Parathyroid adenoma (tissue), 2 donors: ENCODE measurements around the gene SEPTIN8.

Experiments
- H2AFZ ChIP-seq: fragments of 300-600 bp; sonication (generic); one replicate; pipeline ENCODE4 v1.7.0; 2017; ENCODE audit warnings: antibody characterized with exemption, mild to moderate bottlenecking
- H3K27ac ChIP-seq: fragments of 300-600 bp; sonication (generic); one replicate; pipeline ENCODE4 v1.7.0; 2017
- H3K27me3 ChIP-seq: fragments of 300-600 bp; sonication (generic); one replicate; pipeline ENCODE4 v1.7.0; 2017; ENCODE audit warnings: low read length; ENCODE audit not compliant: control insufficient read depth, insufficient read depth
- H3K36me3 ChIP-seq: fragments of 300-600 bp; sonication (generic); one replicate; pipeline ENCODE4 v1.7.0; 2017; ENCODE audit warnings: low read length; ENCODE audit not compliant: control insufficient read depth, insufficient read depth
- H3K4me1 ChIP-seq: fragments of 300-600 bp; sonication (generic); one replicate; pipeline ENCODE4 v1.7.0; 2017; ENCODE audit warnings: control low read depth
- H3K4me2 ChIP-seq: fragments of 300-600 bp; sonication (generic); one replicate; pipeline ENCODE4 v1.7.0; 2017; ENCODE audit warnings: low read length
- H3K4me3 ChIP-seq: fragments of 300-600 bp; sonication (generic); one replicate; pipeline ENCODE4 v1.7.0; 2017; ENCODE audit warnings: low read depth, low read length
- H3K79me2 ChIP-seq: fragments of 300-600 bp; sonication (generic); one replicate; pipeline ENCODE4 v1.7.0; 2017; ENCODE audit warnings: control low read depth
- H3K9ac ChIP-seq: fragments of 300-600 bp; sonication (generic); one replicate; pipeline ENCODE4 v1.7.0; 2017; ENCODE audit warnings: mild to moderate bottlenecking
- H3K9me3 ChIP-seq: fragments of 300-600 bp; sonication (generic); one replicate; pipeline ENCODE4 v1.7.0; 2017; ENCODE audit warnings: low read length; ENCODE audit not compliant: control insufficient read depth
- CTCF ChIP-seq: fragments of 300-600 bp; sonication (generic); IDR thresholded peaks from one replicate; pipeline ENCODE4 v1.7.0; 2017; ENCODE audit warnings: antibody characterized with exemption, mild to moderate bottlenecking
- donor health status: primary hyperparathyroidism.

The SEPTIN8 gene

GRCh38 chr5:132767150-132767549 is 9.9 kb downstream of the SEPTIN8 start:
- Histone ChIP-seq H3K4me3 (no peak overlapping the region), H3K9me3 (no peaks in the 10 kb centered on the region), H2AFZ (no peak overlapping the region), H3K27me3 (no peaks in the 10 kb centered on the region), H3K9ac (no peak overlapping the region), H3K36me3 (no peaks in the 10 kb centered on the region), H3K4me2 (no peak overlapping the region), H3K4me1 (peaks cover 3% of the 10 kb centered on the region), H3K79me2 (peaks cover 29% of the 10 kb centered on the region), H3K27ac (no peak overlapping the region)
- TF ChIP-seq CTCF, result no peak

- Histone ChIP-seq H3K36me3 (no peaks in the 10 kb centered on the region), H3K27me3 (no peaks in the 10 kb centered on the region), H3K4me3 (no peak overlapping the region), H2AFZ (no peak overlapping the region), H3K4me2 (no peak overlapping the region), H3K9me3 (no peaks in the 10 kb centered on the region), H3K79me2 (peaks cover 29% of the 10 kb centered on the region), H3K4me1 (peaks cover 3% of the 10 kb centered on the region), H3K9ac (no peak overlapping the region), H3K27ac (no peak overlapping the region)
- TF ChIP-seq CTCF, result no peak
Observed at GRCh38 chr5:132766806-132767055, 10.3 kb downstream of the SEPTIN8 start.

GRCh38 chr5:132766020-132766805 is 10.8 kb downstream of the SEPTIN8 start:
- Histone ChIP-seq H2AFZ (no peak overlapping the region), H3K36me3 (no peaks in the 10 kb centered on the region), H3K4me1 (peaks cover 3% of the 10 kb centered on the region), H3K9ac (no peak overlapping the region), H3K27ac (no peak overlapping the region), H3K4me3 (no peak overlapping the region), H3K9me3 (no peaks in the 10 kb centered on the region), H3K27me3 (no peaks in the 10 kb centered on the region), H3K4me2 (no peak overlapping the region), H3K79me2 (peaks cover 29% of the 10 kb centered on the region)
- no peak for TF ChIP-seq CTCF

- no peak for TF ChIP-seq CTCF
- Histone ChIP-seq H3K4me2 (no peak overlapping the region), H3K79me2 (peaks cover 29% of the 10 kb centered on the region), H3K9me3 (no peaks in the 10 kb centered on the region), H3K4me3 (no peak overlapping the region), H3K9ac (no peak overlapping the region), H3K36me3 (no peaks in the 10 kb centered on the region), H3K27me3 (no peaks in the 10 kb centered on the region), H2AFZ (no peak overlapping the region), H3K27ac (no peak overlapping the region), H3K4me1 (peaks cover 3% of the 10 kb centered on the region)
Observed at GRCh38 chr5:132765311-132766019, 11.6 kb downstream of the SEPTIN8 start.
